Upper lobe of left lung (tissue), 4 donors: Measurements from ENCODE around the gene TMEM106B.

Experiments used
- EP300 ChIP-seq, 4 donors: sonication (generic); formaldehyde crosslinking; IDR thresholded peaks; one replicate each; pipeline ENCODE4 v1.5.1; 2017; ENCODE audit warnings: antibody characterized with exemption in 4 of 4, control low read depth in 2 of 4
- POLR2A ChIP-seq, 4 donors: fragments of 450-650 bp; IDR thresholded peaks; one replicate each; pipeline ENCODE4 v1.5.1; 2016 to 2017; ENCODE audit warnings: antibody characterized with exemption in 4 of 4, mild to moderate bottlenecking in 2 of 4
- POLR2AphosphoS5 ChIP-seq, 2 donors: sonication (generic); formaldehyde crosslinking; IDR thresholded peaks; one replicate each; pipeline ENCODE4 v1.5.1; 2017; ENCODE audit warnings: antibody characterized with exemption in 2 of 2
- TF ChIP-seq, protein P1 (sequence below), 6 experiments: fragments of 450-650 bp in 4 of 6; fragments of 200-600 bp in 2 of 6; sonication (generic) in 2 of 6; IDR thresholded peaks; one replicate each; pipeline ENCODE4 v1.5.1; 2016 to 2019; ENCODE audit warnings: antibody characterized with exemption in 6 of 6

DNA sequence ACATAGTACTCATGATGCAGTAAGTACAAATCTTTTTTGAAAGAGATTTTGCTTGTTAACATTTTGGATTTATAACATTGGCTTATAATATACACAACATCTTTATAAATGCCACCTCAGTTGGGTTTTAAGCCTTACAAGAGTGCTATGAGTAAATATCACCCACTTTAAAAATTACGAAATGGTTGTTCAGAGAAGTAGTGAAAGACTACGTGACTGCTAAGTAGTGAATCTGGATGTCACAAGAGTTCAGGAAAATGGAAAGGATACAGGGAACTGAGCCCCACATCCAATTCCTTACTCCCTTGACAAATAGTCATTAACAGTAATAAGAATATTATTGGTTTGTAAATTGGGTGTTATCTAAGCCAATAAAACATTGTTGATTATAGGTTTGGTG is 20.0 kb downstream of the TMEM106B start:
- no peak for TF ChIP-seq POLR2AphosphoS5 (IDR thresholded peaks at IDR 0.05)
- TF ChIP-seq, protein P1, sequence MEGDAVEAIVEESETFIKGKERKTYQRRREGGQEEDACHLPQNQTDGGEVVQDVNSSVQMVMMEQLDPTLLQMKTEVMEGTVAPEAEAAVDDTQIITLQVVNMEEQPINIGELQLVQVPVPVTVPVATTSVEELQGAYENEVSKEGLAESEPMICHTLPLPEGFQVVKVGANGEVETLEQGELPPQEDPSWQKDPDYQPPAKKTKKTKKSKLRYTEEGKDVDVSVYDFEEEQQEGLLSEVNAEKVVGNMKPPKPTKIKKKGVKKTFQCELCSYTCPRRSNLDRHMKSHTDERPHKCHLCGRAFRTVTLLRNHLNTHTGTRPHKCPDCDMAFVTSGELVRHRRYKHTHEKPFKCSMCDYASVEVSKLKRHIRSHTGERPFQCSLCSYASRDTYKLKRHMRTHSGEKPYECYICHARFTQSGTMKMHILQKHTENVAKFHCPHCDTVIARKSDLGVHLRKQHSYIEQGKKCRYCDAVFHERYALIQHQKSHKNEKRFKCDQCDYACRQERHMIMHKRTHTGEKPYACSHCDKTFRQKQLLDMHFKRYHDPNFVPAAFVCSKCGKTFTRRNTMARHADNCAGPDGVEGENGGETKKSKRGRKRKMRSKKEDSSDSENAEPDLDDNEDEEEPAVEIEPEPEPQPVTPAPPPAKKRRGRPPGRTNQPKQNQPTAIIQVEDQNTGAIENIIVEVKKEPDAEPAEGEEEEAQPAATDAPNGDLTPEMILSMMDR (IDR thresholded peaks at IDR 0.05) = no peak
- no peak for TF ChIP-seq POLR2A (IDR thresholded peaks at IDR 0.05)
- no peak for TF ChIP-seq EP300 (IDR thresholded peaks at IDR 0.05)
